Measurements from ENCODE around the gene HNRNPA3.
"Not testable (repeated sequence)": the region's sequence is repeated elsewhere in the genome, so short reads cannot be mapped to it uniquely, and the experiment has no call there.

Gene HNRNPA3

GRCh38 chr2:177262958-177263450 is 50.4 kb downstream of the HNRNPA3 start:
- no peak for FAIRE-seq
- TF ChIP-seq POLR2A (IDR thresholded peaks at IDR 0.05; ENCODE audit: low read depth, low read length): no peak
- DNase-seq (ENCODE audit: insufficient read length, low spot score): no peak

- peak; percentile 68 for FAIRE-seq
- DNase-seq (ENCODE audit: insufficient read length, low spot score): peak; percentile 62
- TF ChIP-seq POLR2A (IDR thresholded peaks at IDR 0.05; ENCODE audit: low read depth, low read length): no peak
Observed at GRCh38 chr2:177263451-177264208, 51.0 kb downstream of the HNRNPA3 start.

GRCh38 chr2:177264209-177264692 is 51.7 kb downstream of the HNRNPA3 start:
- DNase-seq (ENCODE audit: insufficient read length, low spot score): peak; percentile 33
- FAIRE-seq: no peak
- 0 out of 2 replicates have a peak, but pooled peaks have one; percentile 11 for TF ChIP-seq POLR2A (IDR thresholded peaks at IDR 0.05; ENCODE audit: low read depth, low read length)

- FAIRE-seq: no peak
- DNase-seq (ENCODE audit: insufficient read length, low spot score): peak; percentile 68
- TF ChIP-seq POLR2A (IDR thresholded peaks at IDR 0.05; ENCODE audit: low read depth, low read length): peak; percentile 63
Observed at GRCh38 chr2:177264693-177265587, 52.3 kb downstream of the HNRNPA3 start, which contains the start of gene NFE2L2. NFE2L2 (minus strand) TSS chr2:177264727; CDS start chr2:177264576, 151 bp downstream.

GRCh38 chr2:177265824-177266817 is 53.5 kb downstream of the HNRNPA3 start:
- TF ChIP-seq POLR2A (IDR thresholded peaks at IDR 0.05; ENCODE audit: low read depth, low read length): no peak
- no peak for FAIRE-seq
- no peak for DNase-seq (ENCODE audit: insufficient read length, low spot score)

GRCh38 chr2:177266955-177267354 is 54.4 kb downstream of the HNRNPA3 start:
- not testable (repeated sequence) for DNase-seq (ENCODE audit: insufficient read length, low spot score); FAIRE-seq

- FAIRE-seq: no peak
- DNase-seq (ENCODE audit: insufficient read length, low spot score): no peak
- no peak for TF ChIP-seq POLR2A (IDR thresholded peaks at IDR 0.05; ENCODE audit: low read depth, low read length)
Observed at GRCh38 chr2:177268187-177268871, 55.7 kb downstream of the HNRNPA3 start.

GRCh38 chr2:177268901-177269300 is 56.3 kb downstream of the HNRNPA3 start:
- no peak for FAIRE-seq
- no peak for DNase-seq (ENCODE audit: insufficient read length, low spot score)
- TF ChIP-seq POLR2A (IDR thresholded peaks at IDR 0.05; ENCODE audit: low read depth, low read length): no peak

GRCh38 chr2:177270531-177270930 is 57.9 kb downstream of the HNRNPA3 start:
- DNase-seq (ENCODE audit: insufficient read length, low spot score): no peak
- FAIRE-seq: no peak
- no peak for TF ChIP-seq POLR2A (IDR thresholded peaks at IDR 0.05; ENCODE audit: low read depth, low read length)

- peak; percentile 38 for FAIRE-seq
- no peak for TF ChIP-seq POLR2A (IDR thresholded peaks at IDR 0.05; ENCODE audit: low read depth, low read length)
- DNase-seq (ENCODE audit: insufficient read length, low spot score): no peak
Observed at GRCh38 chr2:177271981-177272666, 59.5 kb downstream of the HNRNPA3 start.

GRCh38 chr2:177272765-177273164 is 60.2 kb downstream of the HNRNPA3 start:
- no peak for FAIRE-seq

GRCh38 chr2:177273408-177273807 is 60.8 kb downstream of the HNRNPA3 start:
- FAIRE-seq (peak; percentile 15), DNase-seq (ENCODE audit: insufficient read length, low spot score) (no peak)
- no peak for TF ChIP-seq POLR2A (IDR thresholded peaks at IDR 0.05; ENCODE audit: low read depth, low read length)

More at GRCh38 chr2:177272765-177273164, 60.2 kb downstream of the HNRNPA3 start:
- no peak for TF ChIP-seq POLR2A (IDR thresholded peaks at IDR 0.05; ENCODE audit: low read depth, low read length)
- DNase-seq (ENCODE audit: insufficient read length, low spot score): no peak
